Mammary epithelial cell (primary cell): ENCODE data around the gene PARD6G.

Experiments
- EZH2 ChIP-seq: IDR thresholded peaks from 2 replicates; pipeline ENCODE4 v1.6.1; 2012; ENCODE audit warnings: low read length, inconsistent platforms, borderline replicate concordance
- TF ChIP-seq, protein P1 (sequence below), 2 donors: IDR thresholded peaks in 1 of 2; conservative IDR thresholded peaks in 1 of 2; 2 replicates each; pipeline ENCODE4 v1.5.1; 2011 to 2012; ENCODE audit warnings: inconsistent platforms in 2 of 2, low read length in 2 of 2, mild to moderate bottlenecking in 2 of 2, control low read depth in 1 of 2, low read depth in 1 of 2; ENCODE audit not compliant: insufficient read depth in 1 of 2; ENCODE audit errors: extremely low read depth in 1 of 2

DNA sequence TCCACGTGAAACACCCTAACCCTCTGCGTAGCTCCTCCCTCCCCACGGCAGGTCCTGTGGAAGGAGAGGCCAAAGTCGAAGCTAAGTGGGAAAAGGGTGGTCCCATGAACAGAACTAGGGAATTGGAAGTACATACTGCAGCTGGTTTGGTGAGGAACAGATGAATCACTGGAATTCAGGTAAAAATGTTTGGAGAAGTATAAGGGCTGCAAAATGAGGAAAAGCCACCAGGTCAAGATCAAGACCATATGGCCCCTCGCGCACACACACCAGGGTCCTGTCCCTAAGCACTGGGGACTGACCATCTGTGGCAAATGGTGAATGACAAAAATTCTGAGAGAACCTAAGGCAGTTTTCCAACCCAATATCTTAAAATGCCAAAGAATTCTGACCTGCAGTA lies 3.1 kb downstream of the PARD6G start:
- TF ChIP-seq, protein P1, sequence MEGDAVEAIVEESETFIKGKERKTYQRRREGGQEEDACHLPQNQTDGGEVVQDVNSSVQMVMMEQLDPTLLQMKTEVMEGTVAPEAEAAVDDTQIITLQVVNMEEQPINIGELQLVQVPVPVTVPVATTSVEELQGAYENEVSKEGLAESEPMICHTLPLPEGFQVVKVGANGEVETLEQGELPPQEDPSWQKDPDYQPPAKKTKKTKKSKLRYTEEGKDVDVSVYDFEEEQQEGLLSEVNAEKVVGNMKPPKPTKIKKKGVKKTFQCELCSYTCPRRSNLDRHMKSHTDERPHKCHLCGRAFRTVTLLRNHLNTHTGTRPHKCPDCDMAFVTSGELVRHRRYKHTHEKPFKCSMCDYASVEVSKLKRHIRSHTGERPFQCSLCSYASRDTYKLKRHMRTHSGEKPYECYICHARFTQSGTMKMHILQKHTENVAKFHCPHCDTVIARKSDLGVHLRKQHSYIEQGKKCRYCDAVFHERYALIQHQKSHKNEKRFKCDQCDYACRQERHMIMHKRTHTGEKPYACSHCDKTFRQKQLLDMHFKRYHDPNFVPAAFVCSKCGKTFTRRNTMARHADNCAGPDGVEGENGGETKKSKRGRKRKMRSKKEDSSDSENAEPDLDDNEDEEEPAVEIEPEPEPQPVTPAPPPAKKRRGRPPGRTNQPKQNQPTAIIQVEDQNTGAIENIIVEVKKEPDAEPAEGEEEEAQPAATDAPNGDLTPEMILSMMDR (conservative IDR thresholded peaks at IDR 0.05 in 1 of 2, IDR thresholded peaks at IDR 0.05 in 1 of 2; ENCODE audit: extremely low read depth in 1 of 2, insufficient read depth in 1 of 2, low read depth in 1 of 2, low read length in 2 of 2): no peak
- TF ChIP-seq EZH2: no peak
